ENCODE results near the gene PRDM11. TPM values are rescaled to one million over a fixed set of nuclear protein-coding genes. Genes with fewer than 3 reads are reported as not detected.

The PRDM11 gene
- total and polyA plus RNA-seq, 2 of the 8 experiments (the other 6 are each of a cell fraction or from before 2014, with no cell fraction given) = 3.6 to 11.7 TPM

DNA sequence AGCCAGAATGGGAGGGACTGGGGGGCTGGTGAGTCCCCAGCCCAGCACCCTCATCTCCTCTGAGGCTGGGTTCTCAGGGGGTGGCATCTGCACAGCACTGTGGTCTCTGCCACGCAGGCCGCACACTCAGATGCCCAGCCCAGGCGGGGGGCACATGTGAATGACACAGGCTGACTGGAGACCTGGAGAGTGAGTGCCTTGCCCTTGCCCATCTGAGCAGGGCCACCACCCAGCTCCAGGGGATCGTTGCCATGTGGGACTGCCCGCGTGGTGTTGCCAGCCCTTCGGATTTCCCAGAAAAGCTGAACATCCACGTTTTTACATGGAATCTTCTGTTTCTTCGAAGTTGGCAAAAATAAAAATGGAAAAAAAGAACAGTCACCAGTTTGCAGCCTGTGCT, 18.9 kb downstream of the PRDM11 start (continued):
- no peak for TF ChIP-seq MAFK (IDR thresholded peaks at IDR 0.05; ENCODE audit: low read depth, low read length)

Data from H1 (cell line).